Astrocyte (in vitro differentiated cells and primary cell): ENCODE data around the gene SLC12A8.

ENCODE experiments used
- EZH2 ChIP-seq: IDR thresholded peaks from 2 replicates; pipeline ENCODE4 v1.6.1; 2012; ENCODE audit warnings: mild to moderate bottlenecking, low read length, inconsistent platforms; ENCODE audit not compliant: insufficient read depth
- TF ChIP-seq, protein P1 (sequence below): IDR thresholded peaks from 2 replicates; pipeline ENCODE4 v1.5.1; 2011; ENCODE audit warnings: low read depth, mild to moderate bottlenecking, inconsistent platforms, low read length, moderate library complexity; ENCODE audit not compliant: insufficient read depth

DNA sequence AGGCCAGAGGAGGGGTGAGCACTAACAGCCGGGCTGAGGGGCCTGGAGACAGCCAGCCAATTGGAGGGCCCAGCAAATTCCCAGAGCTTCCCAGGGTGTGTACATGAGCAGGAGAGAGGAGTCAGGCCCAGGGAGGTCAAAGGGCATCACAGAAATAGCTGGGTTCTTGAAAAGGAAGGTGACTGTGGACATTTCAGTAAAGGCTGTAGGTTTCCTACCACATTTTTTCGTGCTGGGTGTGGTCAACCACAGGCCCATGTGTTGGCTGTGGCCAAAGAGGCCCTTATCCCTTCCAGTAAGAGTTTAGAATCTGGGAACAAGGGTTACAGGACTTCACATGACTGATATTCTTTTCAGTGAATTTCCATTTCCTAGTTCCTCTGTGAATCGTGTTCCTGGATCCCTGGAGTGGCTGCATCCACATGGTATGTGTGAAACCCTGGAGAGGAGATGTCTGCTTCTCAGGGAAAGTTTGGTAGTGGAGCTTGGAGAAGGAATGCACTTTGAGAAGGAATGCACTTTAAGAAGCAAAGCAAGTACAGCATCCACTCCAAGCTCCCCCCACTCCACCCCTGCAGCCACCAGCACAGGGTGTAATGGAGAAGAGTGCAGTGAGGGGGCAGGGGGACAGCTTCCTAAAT, 83.6 kb downstream of the SLC12A8 start:
- TF ChIP-seq, protein P1, sequence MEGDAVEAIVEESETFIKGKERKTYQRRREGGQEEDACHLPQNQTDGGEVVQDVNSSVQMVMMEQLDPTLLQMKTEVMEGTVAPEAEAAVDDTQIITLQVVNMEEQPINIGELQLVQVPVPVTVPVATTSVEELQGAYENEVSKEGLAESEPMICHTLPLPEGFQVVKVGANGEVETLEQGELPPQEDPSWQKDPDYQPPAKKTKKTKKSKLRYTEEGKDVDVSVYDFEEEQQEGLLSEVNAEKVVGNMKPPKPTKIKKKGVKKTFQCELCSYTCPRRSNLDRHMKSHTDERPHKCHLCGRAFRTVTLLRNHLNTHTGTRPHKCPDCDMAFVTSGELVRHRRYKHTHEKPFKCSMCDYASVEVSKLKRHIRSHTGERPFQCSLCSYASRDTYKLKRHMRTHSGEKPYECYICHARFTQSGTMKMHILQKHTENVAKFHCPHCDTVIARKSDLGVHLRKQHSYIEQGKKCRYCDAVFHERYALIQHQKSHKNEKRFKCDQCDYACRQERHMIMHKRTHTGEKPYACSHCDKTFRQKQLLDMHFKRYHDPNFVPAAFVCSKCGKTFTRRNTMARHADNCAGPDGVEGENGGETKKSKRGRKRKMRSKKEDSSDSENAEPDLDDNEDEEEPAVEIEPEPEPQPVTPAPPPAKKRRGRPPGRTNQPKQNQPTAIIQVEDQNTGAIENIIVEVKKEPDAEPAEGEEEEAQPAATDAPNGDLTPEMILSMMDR: no peak
- TF ChIP-seq EZH2: no peak
